BLaER1 treated with 17β-estradiol and CSF1 and Interleukin-3, amounts not matched to agents 10 nM and 100 nM (cell line): ENCODE measurements around the gene POU2F3.

Experiments
- H3K27ac ChIP-seq, 11 experiments: shearing (Covaris generic); formaldehyde crosslinking; 2 replicates each; pipeline ENCODE4 v1.8.1; 2022
- H3K27me3 ChIP-seq, 11 experiments: shearing (Covaris generic); formaldehyde crosslinking; 2 replicates each; pipeline ENCODE4 v1.8.1; 2022
- H3K36me3 ChIP-seq, 11 experiments: shearing (Covaris generic); formaldehyde crosslinking; 2 replicates each; pipeline ENCODE4 v1.8.1; 2022
- H3K4me1 ChIP-seq, 10 experiments: shearing (Covaris generic); formaldehyde crosslinking; 2 replicates each; pipeline ENCODE4 v1.8.1; 2022
- H3K4me2 ChIP-seq, 11 experiments: shearing (Covaris generic); formaldehyde crosslinking; 2 replicates each; pipeline ENCODE4 v1.8.1; 2022
- H3K4me3 ChIP-seq, 10 experiments: shearing (Covaris generic); formaldehyde crosslinking; 2 replicates each; pipeline ENCODE4 v1.8.1; 2022
- H3K9ac ChIP-seq, 11 experiments: shearing (Covaris generic); formaldehyde crosslinking; 2 replicates each; pipeline ENCODE4 v1.8.1; 2022
- H3K9me3 ChIP-seq, 11 experiments: shearing (Covaris generic); formaldehyde crosslinking; replicated peaks in 1 of 11; 2 replicates each; pipeline ENCODE4 v1.8.1; 2022
- H4K20me1 ChIP-seq, 11 experiments: shearing (Covaris generic); formaldehyde crosslinking; 2 replicates each; pipeline ENCODE4 v1.8.1; 2022
- Cebpa-rat ChIP-seq, 11 experiments: shearing (Covaris generic); IDR thresholded peaks; 2 replicates each; pipeline ENCODE4 v1.8.1; 2022

Gene POU2F3

GRCh38 chr11:120239713-120240640, at the start of gene POU2F3:
POU2F3 (plus strand) TSS chr11:120240140; CDS start chr11:120240344, 204 bp downstream.
- Histone ChIP-seq H3K9ac (no peak within 1 kb of the TSS), H3K27ac (no peak within 1 kb of the TSS), H3K36me3 (no peaks in the 10 kb centered on the region), H3K4me1 (peaks cover 5 to 20% (median 16%) of the 10 kb centered on the region in 10 experiments; a peak in 18 of 20 replicates), H3K27me3 (peaks cover 23 to 67% (median 36%) of the 10 kb centered on the region in 11 experiments), H4K20me1 (peaks cover 0 to 41% (median 0%) of the 10 kb centered on the region in 11 experiments; a peak in 7 of 22 replicates), H3K4me3 (no peak within 1 kb of the TSS), H3K4me2 (no peak within 1 kb of the TSS), H3K9me3 (no peaks in the 10 kb centered on the region)
- TF ChIP-seq Cebpa-rat (IDR thresholded peaks at IDR 0.05): no peak

- Histone ChIP-seq H4K20me1 (peaks cover 0 to 6% (median 0%) of the 10 kb centered on the region in 11 experiments; a peak in 2 of 22 replicates), H3K27ac (no peak overlapping the region), H3K9ac (no peak overlapping the region), H3K4me2 (peak overlapping the region in 3 of 11 experiments; percentile 1 to 21 (median 9); a peak in 2 of 22 replicates), H3K27me3 (no peaks in the 10 kb centered on the region), H3K4me3 (no peak overlapping the region), H3K4me1 (peaks cover 4 to 28% (median 15%) of the 10 kb centered on the region in 10 experiments; a peak in 14 of 20 replicates), H3K9me3 (no peaks in the 10 kb centered on the region), H3K36me3 (no peaks in the 10 kb centered on the region)
- TF ChIP-seq Cebpa-rat (IDR thresholded peaks at IDR 0.05): no peak
These were observed 48.9 kb upstream of the POU2F3 start for GRCh38 chr11:120191058-120191457.

- no peak for TF ChIP-seq Cebpa-rat (IDR thresholded peaks at IDR 0.05)
- H3K4me2 ChIP-seq: no peak overlapping the region
- no peak overlapping the region for H3K9ac ChIP-seq
These were observed 46.9 kb upstream of the POU2F3 start for GRCh38 chr11:120192831-120193625.

GRCh38 chr11:120194166-120194565, 45.8 kb upstream of the POU2F3 start:
- Histone ChIP-seq H3K9me3 (no peaks in the 10 kb centered on the region), H3K4me2 (no peak overlapping the region), H3K4me1 (peaks cover 0 to 16% (median 6%) of the 10 kb centered on the region in 10 experiments; a peak in 9 of 20 replicates), H4K20me1 (0 out of 22 replicates have a peak, but pooled peaks cover 0 to 6% (median 0%) of the 10 kb centered on the region in 11 experiments), H3K36me3 (no peaks in the 10 kb centered on the region), H3K27ac (no peak overlapping the region), H3K4me3 (no peak overlapping the region), H3K27me3 (peaks cover 0 to 7% (median 0%) of the 10 kb centered on the region in 11 experiments; a peak in 3 of 22 replicates), H3K9ac (no peak overlapping the region)
- TF ChIP-seq Cebpa-rat (IDR thresholded peaks at IDR 0.05): no peak

More at GRCh38 chr11:120192831-120193625, 46.9 kb upstream of the POU2F3 start:
- Histone ChIP-seq H3K27me3 (peaks cover 0 to 7% (median 0%) of the 10 kb centered on the region in 11 experiments; a peak in 3 of 22 replicates), H4K20me1 (0 out of 22 replicates have a peak, but pooled peaks cover 0 to 6% (median 0%) of the 10 kb centered on the region in 11 experiments), H3K4me3 (no peak overlapping the region), H3K36me3 (no peaks in the 10 kb centered on the region), H3K9me3 (no peaks in the 10 kb centered on the region), H3K4me1 (peaks cover 0 to 16% (median 6%) of the 10 kb centered on the region in 10 experiments; a peak in 9 of 20 replicates), H3K27ac (no peak overlapping the region)

GRCh38 chr11:120195601-120196320, 44.2 kb upstream of the POU2F3 start:
- Histone ChIP-seq H3K4me1 (peaks cover 0 to 16% (median 5%) of the 10 kb centered on the region in 10 experiments; a peak in 9 of 20 replicates), H3K9ac (no peak overlapping the region), H3K4me2 (peak overlapping the region in 5 of 11 experiments; percentile 10 to 38 (median 28); a peak in 5 of 22 replicates), H3K27me3 (peaks cover 0 to 7% (median 0%) of the 10 kb centered on the region in 11 experiments; a peak in 3 of 22 replicates), H4K20me1 (0 out of 22 replicates have a peak, but pooled peaks cover 0 to 3% (median 0%) of the 10 kb centered on the region in 11 experiments), H3K27ac (no peak overlapping the region), H3K9me3 (no peaks in the 10 kb centered on the region), H3K36me3 (no peaks in the 10 kb centered on the region), H3K4me3 (no peak overlapping the region)
- TF ChIP-seq Cebpa-rat (IDR thresholded peaks at IDR 0.05): no peak

GRCh38 chr11:120196826-120197225, 43.1 kb upstream of the POU2F3 start:
- Histone ChIP-seq H3K36me3 (no peaks in the 10 kb centered on the region), H4K20me1 (no peaks in the 10 kb centered on the region), H3K9ac (no peak overlapping the region), H3K9me3 (no peaks in the 10 kb centered on the region), H3K4me3 (no peak overlapping the region), H3K4me1 (peaks cover 0 to 12% (median 5%) of the 10 kb centered on the region in 10 experiments; a peak in 8 of 20 replicates), H3K27me3 (peaks cover 0 to 7% (median 0%) of the 10 kb centered on the region in 11 experiments; a peak in 3 of 22 replicates), H3K27ac (no peak overlapping the region), H3K4me2 (no peak overlapping the region)
- no peak for TF ChIP-seq Cebpa-rat (IDR thresholded peaks at IDR 0.05)

- TF ChIP-seq Cebpa-rat (IDR thresholded peaks at IDR 0.05): no peak
- peaks cover 0 to 7% (median 0%) of the 10 kb centered on the region in 11 experiments; a peak in 3 of 22 replicates for H3K27me3 ChIP-seq
- no peaks in the 10 kb centered on the region for H3K9me3 ChIP-seq
- no peak overlapping the region for H3K4me2 ChIP-seq
- H3K9ac ChIP-seq: no peak overlapping the region
- peaks cover 0 to 16% (median 5%) of the 10 kb centered on the region in 10 experiments; a peak in 8 of 20 replicates for H3K4me1 ChIP-seq
- no peaks in the 10 kb centered on the region for H3K36me3 ChIP-seq
- H4K20me1 ChIP-seq: no peaks in the 10 kb centered on the region
- no peak overlapping the region for H3K4me3 ChIP-seq
- no peak overlapping the region for H3K27ac ChIP-seq
These were observed 42.6 kb upstream of the POU2F3 start for GRCh38 chr11:120197251-120197891.

- Histone ChIP-seq H4K20me1 (no peaks in the 10 kb centered on the region), H3K27me3 (peaks cover 0 to 7% (median 0%) of the 10 kb centered on the region in 11 experiments; a peak in 3 of 22 replicates), H3K36me3 (no peaks in the 10 kb centered on the region), H3K9ac (no peak overlapping the region), H3K4me2 (no peak overlapping the region), H3K9me3 (no peaks in the 10 kb centered on the region), H3K4me3 (no peak overlapping the region), H3K27ac (no peak overlapping the region), H3K4me1 (peaks cover 0 to 16% (median 5%) of the 10 kb centered on the region in 10 experiments; a peak in 8 of 20 replicates)
- no peak for TF ChIP-seq Cebpa-rat (IDR thresholded peaks at IDR 0.05)
These were observed 42.0 kb upstream of the POU2F3 start for GRCh38 chr11:120197977-120198376.
